Neural crest cell (in vitro differentiated cells): Measurements from ENCODE around the gene FBXW5. TPM values are rescaled to one million over a fixed set of nuclear protein-coding genes. Genes with fewer than 3 reads are reported as not detected.

ENCODE experiments used
- DNase-seq: peaks from one replicate; pipeline ENCODE4 v3.0.0; 2021; ENCODE audit warnings: low read depth, mixed read lengths, low spot score
- H3K27ac Mint-ChIP-seq: one replicate; pipeline ENCODE4 v1.8.0; 2021; ENCODE audit warnings: mild to moderate bottlenecking, mixed read lengths; ENCODE audit not compliant: unreplicated experiment
- H3K27me3 Mint-ChIP-seq: 2 replicates; pipeline ENCODE4 v1.8.0; 2021; ENCODE audit warnings: low read depth, mild to moderate bottlenecking, mixed read lengths
- H3K36me3 Mint-ChIP-seq: 2 replicates; pipeline ENCODE4 v1.8.0; 2021; ENCODE audit warnings: low read depth, mild to moderate bottlenecking, mixed read lengths
- H3K4me1 Mint-ChIP-seq: 2 replicates; pipeline ENCODE4 v1.8.0; 2021; ENCODE audit warnings: mixed read lengths
- H3K4me3 Mint-ChIP-seq: one replicate; pipeline ENCODE4 v1.8.0; 2021; ENCODE audit warnings: mild to moderate bottlenecking, mixed read lengths
- H3K9me3 Mint-ChIP-seq: 2 replicates; pipeline ENCODE4 v1.8.0; 2021; ENCODE audit warnings: mixed read lengths
- total RNA-seq: library from RNA; stranded (reverse); gene quantifications from 2 replicates; pipeline ENCODE4 v1.2.1, GENCODE V29; 2021
- TF ChIP-seq, protein P1 (sequence below): fragments of 200-600 bp; sonication (generic); conservative IDR thresholded peaks from 2 replicates; pipeline ENCODE4 v1.5.0; 2021; ENCODE audit warnings: antibody characterized with exemption, mild to moderate bottlenecking

FBXW5 gene
- total RNA-seq, 1 donor from 2014 or later, result 81.2 TPM

DNA sequence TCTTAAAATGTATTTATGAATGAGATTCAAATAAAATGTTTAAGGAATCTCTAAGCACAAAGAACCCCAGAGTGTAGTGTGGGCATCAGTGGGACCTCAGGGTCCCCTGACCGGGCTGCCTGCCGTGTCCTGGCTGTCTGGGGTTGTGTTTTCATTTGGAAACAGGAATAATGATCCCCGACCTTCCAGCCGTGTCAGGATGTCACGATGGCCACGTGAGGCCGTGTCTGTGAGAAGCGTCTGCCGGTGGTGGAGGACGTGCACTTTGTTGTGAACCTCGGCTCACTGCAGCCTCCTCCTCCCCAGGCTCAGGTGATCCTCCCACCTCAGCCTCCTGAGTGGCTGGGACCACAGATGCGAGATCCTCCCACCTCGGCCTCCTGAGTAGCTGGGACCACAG is 53.9 kb downstream of the FBXW5 start:
- H3K4me1 Mint-ChIP-seq, result peaks cover 7% of the 10 kb centered on the region
- no peaks in the 10 kb centered on the region for H3K36me3 Mint-ChIP-seq
- no peaks in the 10 kb centered on the region for H3K9me3 Mint-ChIP-seq
- H3K27ac Mint-ChIP-seq, result no peak overlapping the region
- TF ChIP-seq, protein P1, sequence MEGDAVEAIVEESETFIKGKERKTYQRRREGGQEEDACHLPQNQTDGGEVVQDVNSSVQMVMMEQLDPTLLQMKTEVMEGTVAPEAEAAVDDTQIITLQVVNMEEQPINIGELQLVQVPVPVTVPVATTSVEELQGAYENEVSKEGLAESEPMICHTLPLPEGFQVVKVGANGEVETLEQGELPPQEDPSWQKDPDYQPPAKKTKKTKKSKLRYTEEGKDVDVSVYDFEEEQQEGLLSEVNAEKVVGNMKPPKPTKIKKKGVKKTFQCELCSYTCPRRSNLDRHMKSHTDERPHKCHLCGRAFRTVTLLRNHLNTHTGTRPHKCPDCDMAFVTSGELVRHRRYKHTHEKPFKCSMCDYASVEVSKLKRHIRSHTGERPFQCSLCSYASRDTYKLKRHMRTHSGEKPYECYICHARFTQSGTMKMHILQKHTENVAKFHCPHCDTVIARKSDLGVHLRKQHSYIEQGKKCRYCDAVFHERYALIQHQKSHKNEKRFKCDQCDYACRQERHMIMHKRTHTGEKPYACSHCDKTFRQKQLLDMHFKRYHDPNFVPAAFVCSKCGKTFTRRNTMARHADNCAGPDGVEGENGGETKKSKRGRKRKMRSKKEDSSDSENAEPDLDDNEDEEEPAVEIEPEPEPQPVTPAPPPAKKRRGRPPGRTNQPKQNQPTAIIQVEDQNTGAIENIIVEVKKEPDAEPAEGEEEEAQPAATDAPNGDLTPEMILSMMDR, result no peak
- DNase-seq, result no peak
- no peaks in the 10 kb centered on the region for H3K27me3 Mint-ChIP-seq
- no peak overlapping the region for H3K4me3 Mint-ChIP-seq

Other genes starting within 250 kb of the FBXW5 start
- 46.3 and 49.2 TPM in 2 replicates for gene DIPK1B, start 232.2 kb downstream of the FBXW5 start, total RNA-seq
- gene LCN10, start 201.8 kb downstream of the FBXW5 start, total RNA-seq, result not detected in 2 replicates
- not detected in 2 replicates for gene LCN6, start 196.2 kb downstream of the FBXW5 start, total RNA-seq
- not detected in 2 replicates for gene LCN8, start 186.5 kb downstream of the FBXW5 start, total RNA-seq
- gene LCN15, start 180.2 kb downstream of the FBXW5 start, total RNA-seq, result not detected in 2 replicates
- 27.8 and 31.0 TPM in 2 replicates for gene TMEM141, start 153.4 kb downstream of the FBXW5 start, total RNA-seq
- gene CCDC183, start 148.4 kb downstream of the FBXW5 start, total RNA-seq, result 0.93 and 1.4 TPM in 2 replicates
- 191 and 198 TPM in 2 replicates for gene RABL6, start 136.8 kb downstream of the FBXW5 start, total RNA-seq
- 2.8 and 3.3 TPM in 2 replicates for gene AJM1, start 102.3 kb downstream of the FBXW5 start, total RNA-seq
- gene PHPT1, start 95.3 kb downstream of the FBXW5 start, total RNA-seq, result 170 and 175 TPM in 2 replicates
- gene MAMDC4, start 92.4 kb downstream of the FBXW5 start, total RNA-seq, result 19.3 and 20.6 TPM in 2 replicates
- 338 and 339 TPM in 2 replicates for gene EDF1, start 78.4 kb downstream of the FBXW5 start, total RNA-seq
- gene TRAF2, start 58.2 kb downstream of the FBXW5 start, total RNA-seq, result 30.1 and 34.4 TPM in 2 replicates
- 0.59 and 0.98 TPM in 2 replicates for gene C8G, start 505 bp upstream of the FBXW5 start, total RNA-seq
- 0.50 and 1.1 TPM in 2 replicates for gene LCN12, start 7.5 kb upstream of the FBXW5 start, total RNA-seq
- not detected in 2 replicates for gene PTGDS, start 32.8 kb upstream of the FBXW5 start, total RNA-seq
- gene LCNL1, start 38.3 kb upstream of the FBXW5 start, total RNA-seq, result not detected in 2 replicates
- gene PAXX, start 47.7 kb upstream of the FBXW5 start, total RNA-seq, result 82.6 and 84.9 TPM in 2 replicates
- gene CLIC3, start 51.8 kb upstream of the FBXW5 start, total RNA-seq, result not detected in 2 replicates
- gene ABCA2, start 83.5 kb upstream of the FBXW5 start, total RNA-seq, result 31.7 and 37.1 TPM in 2 replicates
- 0.14 TPM in 1 of 2 replicates, not detected in the other for gene FUT7, start 87.3 kb upstream of the FBXW5 start, total RNA-seq
- 54.7 and 61.1 TPM in 2 replicates for gene NPDC1, start 101.4 kb upstream of the FBXW5 start, total RNA-seq
- not detected in 2 replicates for gene ENTPD2, start 109.3 kb upstream of the FBXW5 start, total RNA-seq
- gene SAPCD2, start 125.8 kb upstream of the FBXW5 start, total RNA-seq, result 29.8 and 31.1 TPM in 2 replicates
- gene UAP1L1, start 132.8 kb upstream of the FBXW5 start, total RNA-seq, result 2.6 and 2.9 TPM in 2 replicates
- gene MAN1B1, start 142.2 kb upstream of the FBXW5 start, total RNA-seq, result 50.4 and 54.0 TPM in 2 replicates
- gene DPP7, start 170.0 kb upstream of the FBXW5 start, total RNA-seq, result 37.9 and 46.5 TPM in 2 replicates
- 0.14 and 0.44 TPM in 2 replicates for gene GRIN1, start 194.4 kb upstream of the FBXW5 start, total RNA-seq
- 0.37 and 0.48 TPM in 2 replicates for gene LRRC26, start 225.3 kb upstream of the FBXW5 start, total RNA-seq
- not detected in 2 replicates for gene TMEM210, start 227.3 kb upstream of the FBXW5 start, total RNA-seq
- gene ANAPC2, start 243.8 kb upstream of the FBXW5 start, total RNA-seq, result 69.3 and 71.7 TPM in 2 replicates
- 64.8 and 66.4 TPM in 2 replicates for gene SSNA1, start 243.9 kb upstream of the FBXW5 start, total RNA-seq